ENCODE data around the gene ZFAND2A.

DNA sequence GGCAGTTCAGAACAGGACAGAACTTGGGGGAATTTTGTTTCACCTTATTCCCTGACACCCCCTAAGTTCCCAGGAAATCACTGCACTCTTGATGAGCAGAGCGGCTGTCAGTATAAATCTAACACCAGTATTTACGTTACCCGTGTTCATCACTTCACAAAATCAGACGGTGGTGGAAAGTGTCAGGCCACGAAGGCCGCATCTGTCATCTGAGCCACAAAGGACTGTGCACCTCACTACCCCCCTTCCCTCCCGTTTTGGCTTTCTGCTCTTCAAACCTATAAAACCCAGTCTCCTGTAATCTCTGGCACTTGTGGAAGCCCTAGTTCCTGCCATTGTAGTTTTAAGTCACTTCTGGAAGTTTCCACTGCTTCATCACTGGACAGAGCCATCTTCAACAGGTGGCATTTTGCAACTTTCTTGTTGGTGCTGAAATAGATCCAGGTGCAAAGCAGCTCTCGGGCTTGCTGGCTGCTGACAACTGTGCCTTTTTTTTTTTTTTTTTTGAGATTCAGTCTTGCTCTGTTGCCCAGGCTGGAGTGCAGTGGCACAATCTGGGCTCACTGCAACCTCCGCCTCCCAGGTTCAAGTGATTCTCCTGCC is 9.5 kb downstream of the ZFAND2A start:
- TF ChIP-seq, protein P1, sequence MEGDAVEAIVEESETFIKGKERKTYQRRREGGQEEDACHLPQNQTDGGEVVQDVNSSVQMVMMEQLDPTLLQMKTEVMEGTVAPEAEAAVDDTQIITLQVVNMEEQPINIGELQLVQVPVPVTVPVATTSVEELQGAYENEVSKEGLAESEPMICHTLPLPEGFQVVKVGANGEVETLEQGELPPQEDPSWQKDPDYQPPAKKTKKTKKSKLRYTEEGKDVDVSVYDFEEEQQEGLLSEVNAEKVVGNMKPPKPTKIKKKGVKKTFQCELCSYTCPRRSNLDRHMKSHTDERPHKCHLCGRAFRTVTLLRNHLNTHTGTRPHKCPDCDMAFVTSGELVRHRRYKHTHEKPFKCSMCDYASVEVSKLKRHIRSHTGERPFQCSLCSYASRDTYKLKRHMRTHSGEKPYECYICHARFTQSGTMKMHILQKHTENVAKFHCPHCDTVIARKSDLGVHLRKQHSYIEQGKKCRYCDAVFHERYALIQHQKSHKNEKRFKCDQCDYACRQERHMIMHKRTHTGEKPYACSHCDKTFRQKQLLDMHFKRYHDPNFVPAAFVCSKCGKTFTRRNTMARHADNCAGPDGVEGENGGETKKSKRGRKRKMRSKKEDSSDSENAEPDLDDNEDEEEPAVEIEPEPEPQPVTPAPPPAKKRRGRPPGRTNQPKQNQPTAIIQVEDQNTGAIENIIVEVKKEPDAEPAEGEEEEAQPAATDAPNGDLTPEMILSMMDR (IDR thresholded peaks at IDR 0.05; ENCODE audit: extremely low read depth in 1 of 2, insufficient read depth in 1 of 2, low read depth in 1 of 2, low read length in 2 of 2): no peak
- TF ChIP-seq EZH2 (IDR thresholded peaks at IDR 0.05; ENCODE audit: borderline replicate concordance, low read depth, low read length, severe bottlenecking): no peak
